GM21528 (cell line): ENCODE data around the gene HYLS1.
A peak's percentile ranks its signal among the peaks of the same experiment; 100 is the strongest.
"Not testable (repeated sequence)": the region's sequence is repeated elsewhere in the genome, so short reads cannot be mapped to it uniquely, and the experiment has no call there.

Source experiments
- ATAC-seq: cut with Tn5 transposase; IDR thresholded peaks from one replicate; pipeline ENCODE4 v1.9.1; 2021; ENCODE audit warnings: mild to moderate bottlenecking, moderate library complexity; ENCODE audit not compliant: unreplicated experiment, low FRiP score

The HYLS1 gene, protein sequence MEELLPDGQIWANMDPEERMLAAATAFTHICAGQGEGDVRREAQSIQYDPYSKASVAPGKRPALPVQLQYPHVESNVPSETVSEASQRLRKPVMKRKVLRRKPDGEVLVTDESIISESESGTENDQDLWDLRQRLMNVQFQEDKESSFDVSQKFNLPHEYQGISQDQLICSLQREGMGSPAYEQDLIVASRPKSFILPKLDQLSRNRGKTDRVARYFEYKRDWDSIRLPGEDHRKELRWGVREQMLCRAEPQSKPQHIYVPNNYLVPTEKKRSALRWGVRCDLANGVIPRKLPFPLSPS

DNA sequence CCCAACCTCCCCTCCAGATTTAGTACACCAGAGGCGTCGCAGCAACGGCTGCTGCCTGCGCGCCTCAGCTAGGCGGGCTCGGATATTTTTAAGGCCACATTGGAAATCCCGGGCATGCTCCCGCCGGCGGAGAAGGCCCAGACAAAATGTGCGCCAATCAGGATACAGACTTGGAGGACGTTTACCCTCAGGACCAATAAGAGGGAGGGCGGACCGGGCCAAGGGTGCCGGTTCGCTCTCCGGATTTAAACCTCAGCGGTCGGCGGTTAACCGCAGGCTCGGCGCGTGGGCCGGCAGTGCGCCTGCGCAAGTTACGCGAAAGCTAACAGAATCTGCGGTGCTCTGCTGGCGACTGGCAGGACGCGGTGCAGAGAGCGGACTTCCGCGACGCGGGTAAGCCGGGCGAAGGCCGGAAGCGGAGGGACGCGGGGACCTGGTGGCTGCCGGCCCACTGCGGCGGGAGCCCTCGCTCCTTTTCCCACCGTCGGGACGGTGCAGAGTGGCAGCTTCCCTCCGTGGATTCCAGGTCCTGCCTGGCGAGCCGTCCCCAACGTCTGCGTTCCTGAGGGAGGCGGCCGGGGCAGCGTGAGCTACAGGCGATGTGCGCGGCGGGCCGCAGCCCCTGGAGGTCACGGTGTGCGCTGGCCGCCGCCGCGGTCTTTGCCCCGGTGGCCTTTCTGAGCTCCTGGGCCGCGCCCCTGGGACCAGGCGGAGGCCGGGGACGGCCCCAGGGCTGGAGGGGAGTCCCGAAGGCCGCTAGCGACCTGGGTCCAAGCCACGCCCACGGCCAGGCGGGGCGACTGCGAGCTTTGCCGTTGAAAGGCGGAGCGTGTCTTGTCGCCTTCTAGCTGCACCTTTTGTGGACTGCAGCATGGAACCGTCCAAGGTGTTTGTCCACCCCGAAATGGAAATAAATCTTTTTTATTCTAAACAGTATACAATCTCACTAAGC lies at the start of gene HYLS1:
TSS of gene HYLS1 (plus strand) at position 296 of the 952 bp plus-strand sequence. CDS start 11,701 bp downstream, outside the sequence.
- ATAC-seq: peak; percentile 92

DNA sequence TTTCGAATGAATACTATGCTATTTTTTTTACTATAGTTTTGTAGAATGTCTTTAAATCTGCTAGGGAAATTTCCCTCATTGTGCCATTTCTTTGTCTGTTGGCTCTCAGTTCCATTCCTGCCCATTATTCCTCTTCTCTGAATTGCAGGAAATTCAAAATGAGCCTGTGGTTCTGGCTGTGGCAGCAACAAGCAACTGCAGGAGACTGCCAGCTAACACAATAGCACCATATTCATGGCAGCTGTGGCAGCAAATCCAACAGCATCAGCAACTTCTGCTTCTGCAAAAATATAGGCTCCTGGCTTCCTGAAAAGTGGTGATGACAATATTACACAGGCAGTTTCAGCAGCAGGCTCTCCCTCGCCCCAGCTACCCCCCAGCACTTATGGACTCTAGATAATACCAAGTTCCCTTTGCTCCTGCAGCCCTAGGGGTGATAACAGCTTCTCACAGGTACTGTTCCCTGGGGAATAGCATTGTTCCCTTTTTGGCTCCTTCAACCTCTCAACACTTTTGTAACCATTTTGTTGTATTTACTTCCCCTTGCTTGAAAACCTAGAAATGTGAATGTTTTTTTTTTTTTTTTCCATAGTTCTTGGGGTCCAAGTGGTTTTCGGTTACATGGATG lies 45.0 kb upstream of the HYLS1 start:
- ATAC-seq: no peak

DNA sequence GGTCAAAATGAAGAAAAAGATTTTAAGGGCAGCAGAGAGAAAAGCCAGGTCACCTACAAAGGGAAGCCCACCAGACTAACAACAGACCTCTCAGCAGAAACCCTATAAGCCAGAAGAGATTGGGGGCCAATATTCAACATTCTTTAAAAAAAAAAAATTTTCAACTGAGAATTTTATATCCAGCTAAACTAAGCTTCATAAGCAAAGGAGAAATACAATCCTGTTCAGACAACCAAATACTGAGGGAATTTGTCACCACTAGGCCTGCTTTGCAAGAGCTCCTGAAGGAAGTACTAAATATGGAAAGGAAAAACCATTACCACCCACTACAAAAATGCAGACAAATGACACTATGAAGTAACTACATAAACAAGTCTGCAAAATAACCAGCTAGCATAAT lies 41.3 kb upstream of the HYLS1 start:
- ATAC-seq: no peak

DNA sequence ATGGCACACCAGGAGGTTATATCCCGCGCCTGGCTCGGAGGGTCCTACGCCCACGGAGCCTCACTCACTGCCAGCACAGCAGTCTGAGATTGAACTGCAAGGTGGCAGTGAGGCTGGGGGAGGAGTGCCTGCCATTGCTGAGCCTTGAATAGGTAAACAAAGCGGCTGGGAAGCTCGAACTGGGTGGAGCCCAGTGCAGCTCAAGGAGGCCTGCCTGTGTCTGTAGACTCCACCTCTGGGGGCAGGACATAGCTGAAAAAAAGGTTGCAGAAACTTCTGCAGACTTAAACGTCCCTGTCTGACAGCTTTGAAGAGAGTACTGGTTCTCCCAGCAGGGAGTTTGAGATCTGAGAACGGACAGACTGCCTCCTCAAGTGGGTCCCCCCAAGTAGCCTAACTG lies 29.8 kb upstream of the HYLS1 start:
- ATAC-seq: not testable (repeated sequence)

DNA sequence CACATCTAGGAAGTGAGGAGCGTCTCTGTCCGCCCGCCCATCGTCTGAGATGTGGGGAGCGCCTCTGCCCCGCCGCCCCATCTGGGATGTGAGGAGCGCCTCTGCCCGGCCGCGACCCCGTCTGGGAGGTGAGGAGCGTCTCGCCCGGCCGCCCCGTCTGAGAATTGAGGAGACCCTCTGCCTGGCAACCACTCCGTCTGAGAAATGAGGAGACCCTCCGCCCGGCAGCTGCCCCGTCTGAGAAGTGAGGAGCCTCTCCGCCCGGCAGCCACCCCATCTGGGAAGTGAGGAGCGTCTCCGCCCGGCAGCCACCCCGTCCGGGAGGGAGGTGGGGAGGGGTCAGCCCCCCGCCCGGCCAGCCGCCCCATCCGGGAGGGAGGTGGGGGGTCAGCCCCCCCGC lies 24.7 kb upstream of the HYLS1 start:
- not testable (repeated sequence) for ATAC-seq

GRCh38 chr11:125865354-125865753 lies 22.1 kb upstream of the HYLS1 start:
- not testable (repeated sequence) for ATAC-seq

DNA sequence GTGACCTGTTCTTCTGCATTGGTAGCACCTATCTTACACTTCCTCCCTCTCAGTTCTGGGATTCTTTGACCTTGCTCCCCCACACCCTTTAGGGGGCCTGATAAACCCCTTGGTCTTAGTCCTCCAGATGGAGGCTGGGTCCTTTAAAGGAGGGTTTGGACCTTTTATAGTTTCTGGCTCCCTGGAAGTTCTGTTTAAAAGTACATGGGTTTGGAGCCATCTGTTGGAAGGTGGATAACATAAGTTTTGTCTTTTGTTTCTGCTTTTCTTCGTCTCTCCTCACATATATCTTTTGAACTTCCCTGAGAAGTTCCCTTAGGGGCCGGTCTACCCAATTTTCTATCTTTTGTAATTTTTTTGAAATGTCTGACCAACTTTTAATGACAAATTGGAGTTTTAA lies 17.9 kb upstream of the HYLS1 start:
- no peak for ATAC-seq

- no peak for ATAC-seq
Observed at GRCh38 chr11:125871391-125872137, 15.9 kb upstream of the HYLS1 start.

- no peak for ATAC-seq
Observed at GRCh38 chr11:125872138-125872491, 15.4 kb upstream of the HYLS1 start.

GRCh38 chr11:125873881-125874555 lies 13.4 kb upstream of the HYLS1 start:
- no peak for ATAC-seq

DNA sequence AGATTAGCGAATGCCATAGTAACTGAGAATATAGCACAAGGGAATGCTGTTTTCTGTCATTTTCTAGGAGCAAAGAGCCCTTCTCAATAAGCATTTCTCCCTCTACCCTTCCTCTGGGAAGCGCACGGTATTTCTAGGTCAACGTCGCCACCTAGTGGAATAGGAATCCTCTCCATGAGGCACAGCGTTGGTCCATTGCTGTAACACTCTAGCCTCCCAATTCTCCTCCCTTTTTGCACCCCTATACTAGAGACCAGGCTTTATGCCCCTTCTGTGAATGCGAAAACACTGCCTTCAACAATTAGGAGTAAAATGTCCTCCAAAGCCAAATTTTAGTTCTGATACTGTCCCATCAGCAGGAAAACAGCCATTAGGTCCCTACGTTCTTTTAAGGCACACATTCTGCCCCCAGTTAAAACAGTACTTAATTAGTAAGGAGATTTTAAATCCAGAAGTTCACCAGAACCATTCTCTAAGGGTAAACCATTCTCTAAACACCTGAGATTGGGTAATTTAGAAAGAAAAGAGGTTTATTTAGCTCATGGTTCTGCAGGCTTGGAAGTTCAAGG lies 12.8 kb upstream of the HYLS1 start:
- peak; percentile 86 for ATAC-seq

GRCh38 chr11:125881291-125881690 lies 6.2 kb upstream of the HYLS1 start:
- no peak for ATAC-seq

DNA sequence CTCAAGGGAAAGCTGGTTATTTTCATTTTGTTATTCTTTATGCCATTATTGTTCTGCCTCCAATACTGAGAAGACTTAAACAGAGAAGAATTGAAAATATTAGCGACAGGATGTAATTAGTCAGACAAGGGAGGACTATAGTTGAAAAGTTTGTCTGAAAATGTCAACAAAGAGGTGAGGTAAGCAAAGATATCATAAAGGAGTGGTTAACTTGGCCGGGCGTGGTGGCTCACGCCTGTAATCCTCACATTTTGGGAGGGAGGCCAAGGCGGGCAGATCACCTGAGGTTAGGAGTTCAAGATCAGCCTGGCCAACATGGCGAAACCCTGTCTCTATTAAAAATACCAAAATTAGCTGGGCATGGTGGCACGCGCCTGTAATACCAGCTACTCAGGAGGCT lies 4.1 kb upstream of the HYLS1 start:
- no peak for ATAC-seq

DNA sequence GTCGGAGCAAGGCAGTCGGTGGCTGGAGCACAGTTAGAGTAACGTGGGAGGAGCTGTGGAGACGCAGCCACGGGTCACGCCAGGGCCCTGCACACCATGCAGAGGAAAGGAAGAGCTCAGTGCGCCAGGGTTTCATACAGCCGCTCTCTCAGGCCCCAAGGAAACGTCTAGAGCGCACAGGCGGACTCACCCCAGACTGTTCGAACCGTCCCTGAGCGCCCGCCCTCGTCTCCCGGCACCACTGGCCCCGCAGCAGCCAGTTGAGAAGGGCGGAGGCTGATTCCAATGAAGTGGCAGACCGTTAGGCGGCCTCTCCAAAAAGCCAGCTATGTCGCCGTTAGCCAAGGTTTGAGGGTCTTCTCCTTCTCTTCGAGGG lies 483 bp upstream of the HYLS1 start:
- ATAC-seq: peak; percentile 37

DNA sequence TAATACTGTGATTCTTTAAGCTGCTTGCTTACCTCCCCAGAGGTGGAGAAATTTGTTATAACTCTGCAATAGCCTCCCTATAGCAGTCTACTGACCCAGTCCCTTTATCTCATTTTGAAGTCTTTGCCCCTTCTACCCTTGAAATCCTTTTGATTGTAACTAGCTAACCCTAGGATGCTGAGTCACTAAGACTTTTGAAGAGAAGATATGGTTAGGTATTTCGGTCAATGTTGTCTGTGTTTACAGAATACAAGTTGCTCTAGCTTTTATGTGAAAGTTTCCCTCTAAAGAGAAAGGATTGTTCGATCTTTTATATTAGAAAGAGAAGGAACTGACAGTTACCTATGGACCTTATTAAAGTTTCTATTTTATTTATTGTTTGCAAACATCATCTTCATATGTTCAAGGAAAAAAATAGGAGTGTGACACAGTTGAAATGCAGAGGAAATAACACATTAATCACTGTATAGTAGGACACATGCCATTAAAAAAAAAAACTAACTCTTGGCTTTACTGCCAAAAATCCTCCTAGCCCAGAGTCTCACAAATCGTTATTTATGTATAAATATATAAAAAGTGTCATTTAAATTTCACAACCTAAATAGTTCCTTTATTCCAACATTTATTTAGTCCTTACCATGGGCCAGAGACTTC lies 3.1 kb downstream of the HYLS1 start:
- no peak for ATAC-seq

DNA sequence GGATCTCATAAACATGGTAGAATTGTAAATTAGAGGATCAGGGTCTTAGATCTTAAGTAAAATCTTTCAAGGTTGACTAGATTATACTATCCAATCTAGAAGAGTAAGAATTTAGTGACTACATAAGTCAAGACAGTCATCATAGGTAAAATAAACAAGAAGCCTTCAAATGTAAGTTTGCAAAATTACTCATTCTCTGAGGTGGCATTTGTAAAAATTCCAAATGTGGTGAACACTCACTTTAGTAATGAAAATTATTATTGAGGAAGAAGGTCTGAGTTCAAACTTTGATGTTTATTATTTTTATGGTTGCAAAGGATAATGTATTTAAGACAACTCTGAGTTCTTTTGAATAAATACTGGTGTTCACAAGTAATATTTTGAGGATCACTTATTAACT lies 4.6 kb downstream of the HYLS1 start:
- no peak for ATAC-seq

- ATAC-seq: no peak
Observed at GRCh38 chr11:125892994-125893393, 5.5 kb downstream of the HYLS1 start.

GRCh38 chr11:125901872-125902271 lies 14.4 kb downstream of the HYLS1 start:
- no peak for ATAC-seq

GRCh38 chr11:125902277-125902926 lies 14.9 kb downstream of the HYLS1 start:
- no peak for ATAC-seq
